Left forelimb (tissue), 1 donor: ENCODE measurements around the gene PKMYT1.
A peak's percentile ranks its signal among the peaks of the same experiment; 100 is the strongest.

ENCODE experiments used
- DNase-seq: peaks from one replicate; pipeline ENCODE4 v3.0.0-alpha.2; 2018; ENCODE audit warnings: low spot score

PKMYT1 gene

GRCh38 chr16:3017794-3018506, 37.7 kb upstream of the PKMYT1 start, which contains the start of gene CLDN6:
Gene CLDN6, minus strand, starts transcription at chr16:3018183. Its CDS starts 2,162 bp downstream, at chr16:3016021.
- no peak for DNase-seq

GRCh38 chr16:3017344-3017743, 37.1 kb upstream of the PKMYT1 start:
- no peak for DNase-seq

- DNase-seq = no peak
Measured at GRCh38 chr16:3015865-3016521, 35.7 kb upstream of the PKMYT1 start.

- no peak for DNase-seq
Measured at GRCh38 chr16:3014971-3015370, 34.7 kb upstream of the PKMYT1 start.

GRCh38 chr16:3013998-3014690, 33.9 kb upstream of the PKMYT1 start:
- DNase-seq = no peak

- DNase-seq = no peak
Measured at GRCh38 chr16:3013491-3013951, 33.3 kb upstream of the PKMYT1 start.

- DNase-seq = no peak
Measured at GRCh38 chr16:3012828-3013420, 32.7 kb upstream of the PKMYT1 start, which contains the start of gene CLDN9. Gene CLDN9, plus strand, starts transcription at chr16:3012923. Its CDS starts 440 bp downstream, at chr16:3013363.

- DNase-seq = no peak
Measured at GRCh38 chr16:3012246-3012645, 32.0 kb upstream of the PKMYT1 start.

GRCh38 chr16:3010510-3010909, 30.3 kb upstream of the PKMYT1 start:
- no peak for DNase-seq

- no peak for DNase-seq
Measured at GRCh38 chr16:3009568-3010390, 29.5 kb upstream of the PKMYT1 start.

- DNase-seq = no peak
Measured at GRCh38 chr16:3008690-3009037, 28.4 kb upstream of the PKMYT1 start.

- no peak for DNase-seq
Measured at GRCh38 chr16:3007957-3008689, 27.9 kb upstream of the PKMYT1 start.

- DNase-seq = no peak
Measured at GRCh38 chr16:3007059-3007956, 27.1 kb upstream of the PKMYT1 start.

GRCh38 chr16:3004781-3005284, 24.6 kb upstream of the PKMYT1 start:
- DNase-seq = no peak

GRCh38 chr16:3004319-3004718, 24.1 kb upstream of the PKMYT1 start:
- no peak for DNase-seq

GRCh38 chr16:3003582-3004270, 23.5 kb upstream of the PKMYT1 start:
- peak; percentile 96 for DNase-seq

- DNase-seq = no peak
Measured at GRCh38 chr16:3001316-3001715, 21.1 kb upstream of the PKMYT1 start.

GRCh38 chr16:3000540-3000939, 20.3 kb upstream of the PKMYT1 start:
- no peak for DNase-seq

- DNase-seq = no peak
Measured at GRCh38 chr16:2999929-3000328, 19.7 kb upstream of the PKMYT1 start.
